Neural cell (in vitro differentiated cells): ENCODE results near the gene ZIC1.

ENCODE experiments used
- EZH2 ChIP-seq: fragments of 200-600, 300-800 bp; shearing (Covaris generic), sonication (generic); IDR thresholded peaks from 2 replicates; pipeline ENCODE4 v1.6.1; 2014; ENCODE audit warnings: antibody characterized with exemption, low read length, borderline replicate concordance, mild to moderate bottlenecking; ENCODE audit not compliant: insufficient read depth, poor library complexity, severe bottlenecking
- MXI1 ChIP-seq: fragments of 450-650 bp; conservative IDR thresholded peaks from 2 replicates; pipeline ENCODE4 v1.6.1; 2014; ENCODE audit warnings: antibody characterized with exemption, mild to moderate bottlenecking; ENCODE audit not compliant: poor library complexity, severe bottlenecking
- POLR2AphosphoS5 ChIP-seq: IDR thresholded peaks from 2 replicates; pipeline ENCODE4 v1.6.1; 2012
- TF ChIP-seq, protein P1 (sequence below): IDR thresholded peaks from 2 replicates; pipeline ENCODE4 v1.6.1; 2012; ENCODE audit warnings: borderline replicate concordance

DNA sequence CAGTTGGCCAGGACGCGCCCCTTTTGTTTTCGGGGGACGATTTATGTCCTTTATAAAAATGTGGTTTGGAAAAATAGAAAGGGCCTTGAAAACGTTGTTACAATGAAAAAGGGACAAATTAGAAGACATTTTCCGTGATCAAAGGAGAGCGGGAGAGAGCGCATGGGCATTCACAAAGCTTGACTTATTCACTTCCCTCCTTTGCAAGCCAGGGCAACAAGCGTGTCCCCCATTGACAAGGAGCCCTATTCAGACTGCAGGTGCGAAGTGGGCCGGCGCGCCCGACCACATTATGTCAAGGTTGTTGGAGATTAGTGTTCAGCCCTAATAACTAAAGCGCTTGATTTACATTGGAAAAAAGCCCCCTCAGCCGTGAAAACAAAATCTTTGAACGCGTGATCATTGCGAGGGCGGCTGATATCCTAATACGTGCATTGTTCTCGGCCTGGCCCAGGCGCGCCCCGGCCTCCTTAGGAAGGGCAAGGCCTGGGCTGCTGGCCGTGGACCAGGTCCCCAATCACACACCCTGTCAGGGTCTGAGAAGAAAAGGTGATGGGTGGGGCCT lies 28.7 kb upstream of the ZIC1 start:
- TF ChIP-seq EZH2 (no peak), MXI1 (no peak), POLR2AphosphoS5 (no peak)
- TF ChIP-seq, protein P1, sequence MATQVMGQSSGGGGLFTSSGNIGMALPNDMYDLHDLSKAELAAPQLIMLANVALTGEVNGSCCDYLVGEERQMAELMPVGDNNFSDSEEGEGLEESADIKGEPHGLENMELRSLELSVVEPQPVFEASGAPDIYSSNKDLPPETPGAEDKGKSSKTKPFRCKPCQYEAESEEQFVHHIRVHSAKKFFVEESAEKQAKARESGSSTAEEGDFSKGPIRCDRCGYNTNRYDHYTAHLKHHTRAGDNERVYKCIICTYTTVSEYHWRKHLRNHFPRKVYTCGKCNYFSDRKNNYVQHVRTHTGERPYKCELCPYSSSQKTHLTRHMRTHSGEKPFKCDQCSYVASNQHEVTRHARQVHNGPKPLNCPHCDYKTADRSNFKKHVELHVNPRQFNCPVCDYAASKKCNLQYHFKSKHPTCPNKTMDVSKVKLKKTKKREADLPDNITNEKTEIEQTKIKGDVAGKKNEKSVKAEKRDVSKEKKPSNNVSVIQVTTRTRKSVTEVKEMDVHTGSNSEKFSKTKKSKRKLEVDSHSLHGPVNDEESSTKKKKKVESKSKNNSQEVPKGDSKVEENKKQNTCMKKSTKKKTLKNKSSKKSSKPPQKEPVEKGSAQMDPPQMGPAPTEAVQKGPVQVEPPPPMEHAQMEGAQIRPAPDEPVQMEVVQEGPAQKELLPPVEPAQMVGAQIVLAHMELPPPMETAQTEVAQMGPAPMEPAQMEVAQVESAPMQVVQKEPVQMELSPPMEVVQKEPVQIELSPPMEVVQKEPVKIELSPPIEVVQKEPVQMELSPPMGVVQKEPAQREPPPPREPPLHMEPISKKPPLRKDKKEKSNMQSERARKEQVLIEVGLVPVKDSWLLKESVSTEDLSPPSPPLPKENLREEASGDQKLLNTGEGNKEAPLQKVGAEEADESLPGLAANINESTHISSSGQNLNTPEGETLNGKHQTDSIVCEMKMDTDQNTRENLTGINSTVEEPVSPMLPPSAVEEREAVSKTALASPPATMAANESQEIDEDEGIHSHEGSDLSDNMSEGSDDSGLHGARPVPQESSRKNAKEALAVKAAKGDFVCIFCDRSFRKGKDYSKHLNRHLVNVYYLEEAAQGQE = no peak
